Hepatocyte (in vitro differentiated cells): ENCODE measurements around the gene RNU4-1.

Source experiments
- EZH2 ChIP-seq: fragments of 200-600 bp; sonication (generic); IDR thresholded peaks from 2 replicates; pipeline ENCODE4 v1.6.1; 2016; ENCODE audit warnings: antibody characterized with exemption, mild to moderate bottlenecking, borderline replicate concordance
- EZH2phosphoT487 ChIP-seq: fragments of 200-600 bp; sonication (generic); IDR thresholded peaks from one replicate; pipeline ENCODE4 v1.6.1; 2018; ENCODE audit warnings: antibody characterized with exemption, mild to moderate bottlenecking, low read depth, moderate library complexity; ENCODE audit not compliant: unreplicated experiment, severe bottlenecking
- TF ChIP-seq, protein P1 (sequence below): fragments of 200-600 bp; sonication (generic); IDR thresholded peaks from 2 replicates; pipeline ENCODE4 v1.5.1; 2016; ENCODE audit warnings: antibody characterized with exemption, mild to moderate bottlenecking; ENCODE audit not compliant: poor library complexity

DNA sequence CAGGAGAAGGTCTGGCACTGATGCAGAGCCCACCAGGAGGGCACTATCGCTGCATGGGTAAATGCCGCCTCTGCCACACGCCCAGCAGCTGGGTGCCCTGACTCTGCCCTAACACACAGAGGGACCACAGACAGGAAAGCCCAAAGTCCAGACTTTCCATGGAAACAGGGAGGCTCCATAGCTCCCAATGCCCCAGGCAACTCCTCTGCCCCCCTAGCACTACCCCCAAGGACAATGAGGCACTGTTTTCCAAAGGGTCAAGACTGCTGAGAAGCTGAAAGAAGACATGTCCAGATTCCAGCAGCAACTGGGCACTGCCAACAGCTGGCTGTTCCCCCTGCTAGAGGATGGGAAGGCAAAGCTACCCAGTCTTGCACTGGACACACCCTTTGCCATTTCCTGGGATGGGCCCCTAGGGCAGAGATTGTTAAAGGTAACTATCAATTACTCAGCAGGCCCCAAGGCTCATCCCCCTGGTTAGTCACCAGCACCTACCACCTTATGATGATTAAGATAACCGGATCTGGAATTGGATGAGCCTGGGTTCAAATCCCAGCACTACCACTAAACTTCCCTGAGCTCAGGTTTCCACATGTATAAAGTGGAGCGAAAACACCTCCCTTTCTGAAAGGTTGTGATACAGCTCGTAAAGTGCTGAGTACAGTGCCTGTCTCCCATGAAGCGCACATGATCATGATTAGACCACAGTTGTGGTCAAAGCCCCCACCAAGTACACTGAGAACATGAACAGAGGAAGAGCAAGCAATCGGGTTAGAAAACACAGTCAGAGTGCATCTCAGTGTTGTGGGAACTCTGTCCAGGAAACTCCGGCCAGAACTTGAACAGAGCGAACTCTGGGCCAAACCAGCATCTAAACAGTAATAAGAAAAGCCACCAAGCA is 30.8 kb downstream of the RNU4-1 start:
- TF ChIP-seq, protein P1, sequence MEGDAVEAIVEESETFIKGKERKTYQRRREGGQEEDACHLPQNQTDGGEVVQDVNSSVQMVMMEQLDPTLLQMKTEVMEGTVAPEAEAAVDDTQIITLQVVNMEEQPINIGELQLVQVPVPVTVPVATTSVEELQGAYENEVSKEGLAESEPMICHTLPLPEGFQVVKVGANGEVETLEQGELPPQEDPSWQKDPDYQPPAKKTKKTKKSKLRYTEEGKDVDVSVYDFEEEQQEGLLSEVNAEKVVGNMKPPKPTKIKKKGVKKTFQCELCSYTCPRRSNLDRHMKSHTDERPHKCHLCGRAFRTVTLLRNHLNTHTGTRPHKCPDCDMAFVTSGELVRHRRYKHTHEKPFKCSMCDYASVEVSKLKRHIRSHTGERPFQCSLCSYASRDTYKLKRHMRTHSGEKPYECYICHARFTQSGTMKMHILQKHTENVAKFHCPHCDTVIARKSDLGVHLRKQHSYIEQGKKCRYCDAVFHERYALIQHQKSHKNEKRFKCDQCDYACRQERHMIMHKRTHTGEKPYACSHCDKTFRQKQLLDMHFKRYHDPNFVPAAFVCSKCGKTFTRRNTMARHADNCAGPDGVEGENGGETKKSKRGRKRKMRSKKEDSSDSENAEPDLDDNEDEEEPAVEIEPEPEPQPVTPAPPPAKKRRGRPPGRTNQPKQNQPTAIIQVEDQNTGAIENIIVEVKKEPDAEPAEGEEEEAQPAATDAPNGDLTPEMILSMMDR, result no peak
- TF ChIP-seq EZH2 (no peak), EZH2phosphoT487 (no peak)
